ENCODE measurements around the gene FRG2C.
"Not testable (repeated sequence)": the region's sequence is repeated elsewhere in the genome, so short reads cannot be mapped to it uniquely, and the experiment has no call there.

- not testable (repeated sequence) for TF ChIP-seq CTCF, POLR2A (IDR thresholded peaks at IDR 0.05)
Observed at GRCh38 chr3:75655956-75656355, 8.2 kb upstream of the FRG2C start.
